Muscle layer of colon (tissue), 2 donors: Measurements from ENCODE around the gene SLC7A8.

Source experiments
- H3K27ac ChIP-seq: one replicate; pipeline ENCODE4 v1.7.0; 2013; ENCODE audit warnings: low read depth, mild to moderate bottlenecking, low read length, moderate library complexity
- H3K27me3 ChIP-seq, 2 donors: one replicate each; pipeline ENCODE4 v1.7.0; 2013; ENCODE audit warnings: low read length in 2 of 2, mild to moderate bottlenecking in 2 of 2; ENCODE audit not compliant: insufficient read depth in 2 of 2, control insufficient read depth in 1 of 2
- H3K36me3 ChIP-seq: one replicate; pipeline ENCODE4 v1.7.0; 2013; ENCODE audit warnings: mild to moderate bottlenecking, low read length; ENCODE audit not compliant: insufficient read depth
- H3K4me1 ChIP-seq: one replicate; pipeline ENCODE4 v1.7.0; 2013; ENCODE audit warnings: mild to moderate bottlenecking, low read length; ENCODE audit not compliant: insufficient read depth
- H3K4me3 ChIP-seq, 2 donors: one replicate each; pipeline ENCODE4 v1.7.0; 2013; ENCODE audit warnings: low read length in 2 of 2, low read depth in 1 of 2, mild to moderate bottlenecking in 1 of 2, moderate library complexity in 1 of 2
- H3K9ac ChIP-seq: one replicate; pipeline ENCODE4 v1.7.0; 2013; ENCODE audit warnings: low read length
- H3K9me3 ChIP-seq: one replicate; pipeline ENCODE4 v1.7.0; 2013; ENCODE audit warnings: mild to moderate bottlenecking, low read length
- donor health status: abdominal sarcoma.
- donor health status: Adenocarcinoma of cecum.

Gene SLC7A8

GRCh38 chr14:23140371-23140770, 43.1 kb downstream of the SLC7A8 start:
- peaks cover 38% of the 10 kb centered on the region for H3K4me1 ChIP-seq

GRCh38 chr14:23139874-23140273, 43.6 kb downstream of the SLC7A8 start:
- Histone ChIP-seq H3K36me3 (no peaks in the 10 kb centered on the region), H3K4me3 (no peak overlapping the region), H3K9ac (no peak overlapping the region), H3K27me3 (no peaks in the 10 kb centered on the region), H3K9me3 (no peaks in the 10 kb centered on the region), H3K4me1 (peaks cover 38% of the 10 kb centered on the region), H3K27ac (peak overlapping the region; percentile 17)

More at GRCh38 chr14:23140371-23140770, 43.1 kb downstream of the SLC7A8 start:
- no peak overlapping the region for H3K4me3 ChIP-seq
- H3K27me3 ChIP-seq, result no peaks in the 10 kb centered on the region
- no peak overlapping the region for H3K9ac ChIP-seq
- H3K9me3 ChIP-seq, result no peaks in the 10 kb centered on the region
- H3K36me3 ChIP-seq, result no peaks in the 10 kb centered on the region
- peak overlapping the region; percentile 59 for H3K27ac ChIP-seq

- H3K4me1 ChIP-seq, result peaks cover 38% of the 10 kb centered on the region
- no peak overlapping the region for H3K4me3 ChIP-seq
- no peaks in the 10 kb centered on the region for H3K36me3 ChIP-seq
- no peak overlapping the region for H3K9ac ChIP-seq
- no peak overlapping the region for H3K27ac ChIP-seq
- H3K27me3 ChIP-seq, result no peaks in the 10 kb centered on the region
- H3K9me3 ChIP-seq, result no peaks in the 10 kb centered on the region
These were observed 45.5 kb downstream of the SLC7A8 start for GRCh38 chr14:23137813-23138535.

GRCh38 chr14:23137192-23137812, 46.2 kb downstream of the SLC7A8 start:
- Histone ChIP-seq H3K9me3 (no peaks in the 10 kb centered on the region), H3K36me3 (no peaks in the 10 kb centered on the region), H3K27me3 (no peaks in the 10 kb centered on the region), H3K4me1 (peaks cover 32% of the 10 kb centered on the region), H3K4me3 (no peak overlapping the region), H3K9ac (no peak overlapping the region), H3K27ac (no peak overlapping the region)

GRCh38 chr14:23136566-23137133, 46.8 kb downstream of the SLC7A8 start:
- no peak overlapping the region for H3K4me3 ChIP-seq
- H3K4me1 ChIP-seq, result peaks cover 25% of the 10 kb centered on the region
- H3K9me3 ChIP-seq, result no peaks in the 10 kb centered on the region
- no peaks in the 10 kb centered on the region for H3K27me3 ChIP-seq
- no peaks in the 10 kb centered on the region for H3K36me3 ChIP-seq
- no peak overlapping the region for H3K9ac ChIP-seq
- H3K27ac ChIP-seq, result no peak overlapping the region

GRCh38 chr14:23132970-23133369, 50.5 kb downstream of the SLC7A8 start:
- Histone ChIP-seq H3K27me3 (no peaks in the 10 kb centered on the region), H3K4me1 (peaks cover 9% of the 10 kb centered on the region), H3K36me3 (no peaks in the 10 kb centered on the region), H3K9me3 (no peaks in the 10 kb centered on the region), H3K4me3 (no peak overlapping the region), H3K9ac (no peak overlapping the region), H3K27ac (no peak overlapping the region)

- H3K36me3 ChIP-seq, result no peaks in the 10 kb centered on the region
- no peaks in the 10 kb centered on the region for H3K27me3 ChIP-seq
- H3K9me3 ChIP-seq, result no peaks in the 10 kb centered on the region
- no peak overlapping the region for H3K27ac ChIP-seq
- H3K4me1 ChIP-seq, result no peaks in the 10 kb centered on the region
- H3K9ac ChIP-seq, result no peak overlapping the region
- H3K4me3 ChIP-seq, result no peak overlapping the region
These were observed 52.0 kb downstream of the SLC7A8 start for GRCh38 chr14:23131482-23131881.

GRCh38 chr14:23130871-23131270, 52.6 kb downstream of the SLC7A8 start:
- no peaks in the 10 kb centered on the region for H3K36me3 ChIP-seq
- no peaks in the 10 kb centered on the region for H3K9me3 ChIP-seq
- no peaks in the 10 kb centered on the region for H3K4me1 ChIP-seq
- no peaks in the 10 kb centered on the region for H3K27me3 ChIP-seq
- H3K4me3 ChIP-seq, result no peak overlapping the region
- no peak overlapping the region for H3K27ac ChIP-seq
- no peak overlapping the region for H3K9ac ChIP-seq

GRCh38 chr14:23129759-23130316, 53.6 kb downstream of the SLC7A8 start:
- H3K9me3 ChIP-seq, result no peaks in the 10 kb centered on the region
- no peaks in the 10 kb centered on the region for H3K4me1 ChIP-seq
- H3K27me3 ChIP-seq, result no peaks in the 10 kb centered on the region
- no peak overlapping the region for H3K9ac ChIP-seq
- no peak overlapping the region for H3K4me3 ChIP-seq
- no peaks in the 10 kb centered on the region for H3K36me3 ChIP-seq
- no peak overlapping the region for H3K27ac ChIP-seq

- H3K9ac ChIP-seq, result no peak overlapping the region
- H3K36me3 ChIP-seq, result no peaks in the 10 kb centered on the region
- H3K27ac ChIP-seq, result no peak overlapping the region
- no peaks in the 10 kb centered on the region for H3K4me1 ChIP-seq
- H3K9me3 ChIP-seq, result no peaks in the 10 kb centered on the region
- H3K4me3 ChIP-seq, result no peak overlapping the region
- no peaks in the 10 kb centered on the region for H3K27me3 ChIP-seq
These were observed 54.3 kb downstream of the SLC7A8 start for GRCh38 chr14:23128969-23129758.

- Histone ChIP-seq H3K27me3 (no peaks in the 10 kb centered on the region), H3K9ac (no peak overlapping the region), H3K9me3 (no peaks in the 10 kb centered on the region), H3K36me3 (no peaks in the 10 kb centered on the region), H3K4me3 (no peak overlapping the region), H3K4me1 (no peaks in the 10 kb centered on the region), H3K27ac (no peak overlapping the region)
These were observed 55.6 kb downstream of the SLC7A8 start for GRCh38 chr14:23127861-23128260.
